ENCODE measurements around the gene TNS3. TPM values are rescaled to one million over a fixed set of nuclear protein-coding genes. Genes with fewer than 3 reads are reported as not detected.

Gene TNS3
- total RNA-seq, 1 experiment from 2014 or later = 9.5 TPM

DNA sequence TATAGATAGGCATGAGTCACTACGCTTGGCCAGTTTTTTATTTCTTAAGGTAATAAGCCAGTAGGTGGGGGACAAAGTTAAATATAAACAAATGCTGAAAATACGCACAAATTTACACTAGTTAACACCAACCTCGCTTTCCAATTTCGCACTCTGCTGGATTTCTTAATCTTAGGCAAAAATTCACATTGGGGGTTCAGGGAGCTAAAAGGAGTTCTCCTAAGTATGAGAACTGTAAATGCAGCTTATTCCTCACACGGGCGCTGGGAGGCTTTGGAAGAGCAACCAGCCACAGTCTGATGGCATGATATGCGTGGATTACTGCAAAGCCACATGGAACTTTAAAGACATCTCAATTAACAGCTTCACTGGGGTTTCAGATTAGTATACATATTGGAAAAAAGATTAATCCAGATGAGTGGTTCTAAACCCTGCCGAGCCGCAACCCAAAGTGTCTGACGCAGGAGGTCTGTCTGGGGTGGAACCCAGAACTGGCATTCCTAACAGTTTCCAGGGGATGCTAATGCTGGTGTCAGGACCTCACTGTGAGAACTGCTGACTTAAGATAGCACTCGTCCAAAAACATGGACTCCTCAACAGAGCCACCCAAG lies 16.2 kb downstream of the TNS3 start:
- H2AFZ ChIP-seq (ENCODE audit: low read length) = no peak overlapping the region
- H3T11ph ChIP-seq (ENCODE audit: low read length) = no peak overlapping the region
- peaks cover 3 to 10% of the 10 kb centered on the region in 2 experiments; a peak in 2 of 4 replicates for H3K4me1 Mint-ChIP-seq
- H3K27me3 ChIP-seq (ENCODE audit: insufficient read depth, low read length) = no peaks in the 10 kb centered on the region
- H3K4me3 Mint-ChIP-seq = no peak overlapping the region
- no peaks in the 10 kb centered on the region for H3K23me2 ChIP-seq (ENCODE audit: insufficient read length, low read depth, low read length, poor library complexity, severe bottlenecking)
- no peaks in the 10 kb centered on the region; the same call in 1 of the 2 replicates for H3K27me3 Mint-ChIP-seq (ENCODE audit: low read depth)
- no peak overlapping the region for H4K91ac ChIP-seq (ENCODE audit: insufficient read length, low read depth, low read length)
- no peaks in the 10 kb centered on the region for H3K9me3 Mint-ChIP-seq
- H3K27ac Mint-ChIP-seq = peak overlapping the region in 2 of 3 experiments; percentile 35 to 63; a peak in 1 of 7 replicates
- H3K9ac ChIP-seq (ENCODE audit: extremely low read depth, insufficient read length, low read length) = no peak overlapping the region
- no peak overlapping the region for H3K27ac ChIP-seq (ENCODE audit: insufficient read length, low read depth, low read length)
- no peak overlapping the region for H4K8ac ChIP-seq (replicated peaks; ENCODE audit: insufficient read length, low read depth, low read length)
- H3K4me2 ChIP-seq (ENCODE audit: insufficient read depth, insufficient read length, low read length) = no peak overlapping the region
- no peaks in the 10 kb centered on the region for H3K4me1 ChIP-seq (ENCODE audit: insufficient read depth, low read length)
- no peak overlapping the region for H2BK12ac ChIP-seq (ENCODE audit: insufficient read length, low read depth, low read length)
- H4K20me1 ChIP-seq (ENCODE audit: control insufficient read depth, insufficient read depth, insufficient read length) = no peaks in the 10 kb centered on the region
- H2BK120ac ChIP-seq (ENCODE audit: low read depth, low read length, poor library complexity, severe bottlenecking) = no peak overlapping the region
- DNase-seq = no peak
- H3K36me3 Mint-ChIP-seq (ENCODE audit: insufficient read depth in 1 of 3, low read depth in 3 of 3) = peaks cover 0 to 5% (median 0%) of the 10 kb centered on the region in 3 experiments; a peak in 2 of 7 replicates
- H3K14ac ChIP-seq (ENCODE audit: insufficient read depth, low read length) = no peak overlapping the region
- TF ChIP-seq, protein P1, sequence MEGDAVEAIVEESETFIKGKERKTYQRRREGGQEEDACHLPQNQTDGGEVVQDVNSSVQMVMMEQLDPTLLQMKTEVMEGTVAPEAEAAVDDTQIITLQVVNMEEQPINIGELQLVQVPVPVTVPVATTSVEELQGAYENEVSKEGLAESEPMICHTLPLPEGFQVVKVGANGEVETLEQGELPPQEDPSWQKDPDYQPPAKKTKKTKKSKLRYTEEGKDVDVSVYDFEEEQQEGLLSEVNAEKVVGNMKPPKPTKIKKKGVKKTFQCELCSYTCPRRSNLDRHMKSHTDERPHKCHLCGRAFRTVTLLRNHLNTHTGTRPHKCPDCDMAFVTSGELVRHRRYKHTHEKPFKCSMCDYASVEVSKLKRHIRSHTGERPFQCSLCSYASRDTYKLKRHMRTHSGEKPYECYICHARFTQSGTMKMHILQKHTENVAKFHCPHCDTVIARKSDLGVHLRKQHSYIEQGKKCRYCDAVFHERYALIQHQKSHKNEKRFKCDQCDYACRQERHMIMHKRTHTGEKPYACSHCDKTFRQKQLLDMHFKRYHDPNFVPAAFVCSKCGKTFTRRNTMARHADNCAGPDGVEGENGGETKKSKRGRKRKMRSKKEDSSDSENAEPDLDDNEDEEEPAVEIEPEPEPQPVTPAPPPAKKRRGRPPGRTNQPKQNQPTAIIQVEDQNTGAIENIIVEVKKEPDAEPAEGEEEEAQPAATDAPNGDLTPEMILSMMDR (conservative IDR thresholded peaks at IDR 0.05) = no peak
- H4K5ac ChIP-seq (ENCODE audit: insufficient read length, low read depth, low read length) = no peak overlapping the region
- H2BK5ac ChIP-seq (ENCODE audit: insufficient read length, low read length) = no peak overlapping the region
- H3K4ac ChIP-seq (ENCODE audit: low read depth, low read length) = no peak overlapping the region
- no CpG with 5 or more reads among the region's 11 CpGs for WGBS (ENCODE audit: extremely low coverage, insufficient read length, low lambda C conversion rate)
- H3K56ac ChIP-seq (ENCODE audit: insufficient read length, low read depth, low read length) = no peak overlapping the region
- no peak overlapping the region for H2AK5ac ChIP-seq (ENCODE audit: insufficient read length, low read length)
- no peaks in the 10 kb centered on the region for H3K79me2 ChIP-seq (ENCODE audit: insufficient read depth, low read length)
- H3K23ac ChIP-seq (ENCODE audit: insufficient read length, low read depth, low read length) = no peak overlapping the region
- H2BK15ac ChIP-seq (ENCODE audit: low read depth, low read length) = no peak overlapping the region
- H3K9me3 ChIP-seq (ENCODE audit: control insufficient read depth, low read depth, low read length) = no peaks in the 10 kb centered on the region
- H2BK20ac ChIP-seq (ENCODE audit: low read depth, low read length, poor library complexity, severe bottlenecking) = no peak overlapping the region
- H3K79me1 ChIP-seq (ENCODE audit: insufficient read depth, low read depth, low read length, poor library complexity, severe bottlenecking) = no peaks in the 10 kb centered on the region
- no peak overlapping the region for H3K18ac ChIP-seq (ENCODE audit: insufficient read length, low read depth, low read length)
